Thyroid gland (tissue), 4 donors: ENCODE results near the gene PDE4DIP.
"Not testable (repeated sequence)": the region's sequence is repeated elsewhere in the genome, so short reads cannot be mapped to it uniquely, and the experiment has no call there.

Source experiments
- CTCF ChIP-seq, 6 experiments: fragments of 200-600 bp in 3 of 6; fragments of 450-650 bp in 3 of 6; sonication (generic) in 3 of 6; IDR thresholded peaks; one replicate each; pipeline ENCODE4 v1.5.1; 2016 to 2019; ENCODE audit warnings: antibody characterized with exemption in 6 of 6, mild to moderate bottlenecking in 2 of 6, inconsistent platforms in 1 of 6, moderate library complexity in 1 of 6
- POLR2A ChIP-seq, 2 donors: fragments of 450-650 bp; IDR thresholded peaks; one replicate each; pipeline ENCODE4 v1.6.1; 2017; ENCODE audit warnings: antibody characterized with exemption in 2 of 2, mild to moderate bottlenecking in 2 of 2, moderate library complexity in 1 of 2

GRCh38 chr1:149008769-149009168, 164.5 kb downstream of the PDE4DIP start:
- TF ChIP-seq CTCF, POLR2A (IDR thresholded peaks at IDR 0.05): not testable (repeated sequence)
